HCT116 (cell line): ENCODE measurements around the gene CRYGA. TPM values are rescaled to one million over a fixed set of nuclear protein-coding genes. Genes with fewer than 3 reads are reported as not detected.
"Not testable (repeated sequence)": the region's sequence is repeated elsewhere in the genome, so short reads cannot be mapped to it uniquely, and the experiment has no call there.

ENCODE experiments used
- ATAC-seq: fragments of 200-7000 bp; cut with Tn5 transposase; 2 replicates; pipeline ENCODE4 v1.9.1; 2020; ENCODE audit warnings: mild to moderate bottlenecking, moderate library complexity
- BruUV-seq: library from RNA; stranded (reverse); fragments of 400-500 nt; replicated peaks from 2 replicates; lab custom pipeline; 2021; lab: Mats Ljungman, UMichigan
- CTCF ChIA-PET: fragments of 300-600 bp; sonication (Branson Sonifier 250); formaldehyde crosslinking; loops from one replicate; lab custom pipeline; 2021; ENCODE audit warnings: antibody characterized with exemption; lab: Charles Lee
- POLR2A ChIA-PET: fragments of 300-600, 350-600 bp; sonication (Branson Sonifier 250); formaldehyde crosslinking; loops from one replicate; lab custom pipeline; 2021; ENCODE audit warnings: antibody characterized with exemption; lab: Charles Lee
- RAD21 ChIA-PET, 2 experiments: fragments of 300-600 bp; sonication (Branson Sonifier 250); formaldehyde crosslinking; loops; one replicate each; lab custom pipeline; 2023; ENCODE audit warnings: low total read pairs in 2 of 2; ENCODE audit not compliant: uncharacterized antibody in 2 of 2, unreplicated experiment in 2 of 2, low non-redundant PET in 1 of 2; lab: Charles Lee
- DNase-seq: peaks from one replicate; pipeline ENCODE4 v3.0.0-alpha.2; 2010; ENCODE audit warnings: low read depth, low spot score
- H2AFZ ChIP-seq: fragments of 200-600 bp; shearing (Covaris generic), sonication (generic); 2 replicates; pipeline ENCODE4 v1.6.1; 2017; ENCODE audit warnings: low read depth, mixed run types, mixed read lengths, antibody characterized with exemption, low read length; ENCODE audit not compliant: poor library complexity, severe bottlenecking
- H3K27ac ChIP-seq: 2 replicates; pipeline ENCODE4 v1.5.1; 2012; ENCODE audit warnings: low read depth, low read length
- H3K27me3 ChIP-seq: fragments of 200-600 bp; sonication (generic); 2 replicates; pipeline ENCODE4 v1.6.1; 2016; ENCODE audit warnings: mixed run types, low read length, mixed read lengths; ENCODE audit not compliant: insufficient read depth
- H3K36me3 ChIP-seq, 2 experiments: fragments of 200-500 bp in 1 of 2; fragments of 200-600 bp in 1 of 2; sonication (Bioruptor generic) in 1 of 2; sonication (generic) in 1 of 2; 2 replicates each; pipeline versions ENCODE4 v1.5.1 to v1.6.1; 2014 to 2016; ENCODE audit warnings: low read length in 2 of 2, inconsistent platforms in 1 of 2, mixed read lengths in 1 of 2, mixed run types in 1 of 2; ENCODE audit not compliant: insufficient read depth in 2 of 2, control insufficient read depth in 1 of 2
- H3K4me1 ChIP-seq, 2 experiments: fragments of 200-600 bp in 1 of 2; sonication (generic) in 1 of 2; 2 replicates each; pipeline versions ENCODE4 v1.5.1 to v1.6.1; 2012 to 2017; ENCODE audit warnings: low read length in 2 of 2, inconsistent platforms in 1 of 2, mild to moderate bottlenecking in 1 of 2, mixed read lengths in 1 of 2, mixed run types in 1 of 2, moderate library complexity in 1 of 2; ENCODE audit not compliant: insufficient read depth in 2 of 2, control insufficient read depth in 1 of 2
- H3K4me2 ChIP-seq: fragments of 200-600 bp; sonication (generic); 2 replicates; pipeline ENCODE4 v1.6.1; 2017; ENCODE audit warnings: mixed run types, low read length, mixed read lengths
- H3K4me3 ChIP-seq, 2 experiments: fragments of 200-600 bp in 1 of 2; sonication (generic) in 1 of 2; replicated peaks in 1 of 2; 2 replicates each; pipeline ENCODE4 v1.5.1; 2011 to 2016; ENCODE audit warnings: low read length in 2 of 2, control low read depth in 1 of 2, low read depth in 1 of 2, mild to moderate bottlenecking in 1 of 2, mixed read lengths in 1 of 2, mixed run types in 1 of 2
- H3K79me2 ChIP-seq: fragments of 200-600 bp; sonication (generic); 2 replicates; pipeline ENCODE4 v1.6.1; 2017; ENCODE audit warnings: mild to moderate bottlenecking, mixed run types, low read length, moderate library complexity, mixed read lengths; ENCODE audit not compliant: insufficient read depth
- H3K9ac ChIP-seq: fragments of 200-600 bp; sonication (generic); 2 replicates; pipeline ENCODE4 v1.6.1; 2016; ENCODE audit warnings: low read length, mixed read lengths
- H3K9me2 ChIP-seq: fragments of 200-600 bp; sonication (generic), shearing (Covaris generic); 2 replicates; pipeline ENCODE4 v1.6.1; 2017; ENCODE audit warnings: mixed run types, mild to moderate bottlenecking, moderate library complexity; ENCODE audit not compliant: insufficient read depth
- H3K9me3 ChIP-seq, 2 experiments: fragments of 200-500 bp in 1 of 2; fragments of 200-600 bp in 1 of 2; sonication (Bioruptor generic) in 1 of 2; sonication (generic) in 1 of 2; 2 replicates each; pipeline ENCODE4 v1.6.1; 2014 to 2017; ENCODE audit warnings: low read length in 2 of 2, mixed read lengths in 2 of 2, inconsistent platforms in 1 of 2, low read depth in 1 of 2, mild to moderate bottlenecking in 1 of 2, mixed run types in 1 of 2, moderate library complexity in 1 of 2; ENCODE audit not compliant: control insufficient read depth in 1 of 2, insufficient read depth in 1 of 2
- H4K20me1 ChIP-seq: fragments of 200-600 bp; sonication (generic), shearing (Covaris generic); 2 replicates; pipeline ENCODE4 v1.6.1; 2017; ENCODE audit warnings: mixed run types, mild to moderate bottlenecking, moderate library complexity; ENCODE audit not compliant: insufficient read depth
- EGR1 ChIP-seq: IDR thresholded peaks from 2 replicates; pipeline ENCODE4 v1.6.1; 2012; ENCODE audit warnings: low read depth
- SP1 ChIP-seq: IDR thresholded peaks from 2 replicates; pipeline ENCODE4 v1.6.1; 2012; ENCODE audit warnings: low read depth
- intact Hi-C: fragments of 100-400 bp; cut with micrococcal nuclease; formaldehyde crosslinking; loops from 2 replicates; pipeline ENCODE4 v1.10.0; 2022
- total RNA-seq: library from RNA; stranded (reverse); gene quantifications from one replicate; pipeline ENCODE4 v1.2.1, GENCODE V29; 2021; ENCODE audit not compliant: unreplicated experiment

The CRYGA gene
- total RNA-seq, 1 experiment from 2014 or later = not detected

GRCh38 chr2:208138334-208138733, 25.1 kb downstream of the CRYGA start:
- H3K4me3 ChIP-seq, H4K20me1 ChIP-seq, H3K79me2 ChIP-seq, H3K36me3 ChIP-seq, CTCF ChIA-PET, H2AFZ ChIP-seq, RAD21 ChIA-PET, H3K27me3 ChIP-seq, H3K9me2 ChIP-seq, H3K9me3 ChIP-seq, ATAC-seq, DNase-seq, H3K27ac ChIP-seq, H3K4me2 ChIP-seq, intact Hi-C loops, H3K4me1 ChIP-seq, BruUV-seq, POLR2A ChIA-PET, H3K9ac ChIP-seq: not testable (repeated sequence)

- H3K4me2 ChIP-seq = no peak overlapping the region
- intact Hi-C loops = no loop called here
- no peak for ATAC-seq
- H3K9ac ChIP-seq = no peak overlapping the region
- no peak overlapping the region for H3K4me3 ChIP-seq
- ChIA-PET CTCF (no interaction called here), RAD21 (no interaction called here)
- no peaks in the 10 kb centered on the region for H4K20me1 ChIP-seq
- H3K9me3 ChIP-seq = no peaks in the 10 kb centered on the region
- H3K9me2 ChIP-seq = no peaks in the 10 kb centered on the region
- H3K27ac ChIP-seq = no peak overlapping the region
- H3K4me1 ChIP-seq = no peaks in the 10 kb centered on the region
- TF ChIP-seq SP1 (no peak), EGR1 (no peak)
- TF ChIP-seq, all 23 proteins: peak for 0
- H3K79me2 ChIP-seq = no peaks in the 10 kb centered on the region
- DNase-seq = no peak
- H2AFZ ChIP-seq = no peak overlapping the region
- H3K27me3 ChIP-seq = no peaks in the 10 kb centered on the region
- BruUV-seq = no TSS peak
- H3K36me3 ChIP-seq = no peaks in the 10 kb centered on the region
- POLR2A ChIA-PET = no interaction called here
Measured at GRCh38 chr2:208136716-208137094, 26.7 kb downstream of the CRYGA start.
